ENCODE data around the gene CRACR2B. TPM values are rescaled to one million over a fixed set of nuclear protein-coding genes. Genes with fewer than 3 reads are reported as not detected.

CRACR2B gene
- total and polyA plus RNA-seq, 2 of the 13 experiments (the other 11 are each of a cell fraction or from before 2014, with no cell fraction given) = 14.9 to 21.0 TPM

DNA sequence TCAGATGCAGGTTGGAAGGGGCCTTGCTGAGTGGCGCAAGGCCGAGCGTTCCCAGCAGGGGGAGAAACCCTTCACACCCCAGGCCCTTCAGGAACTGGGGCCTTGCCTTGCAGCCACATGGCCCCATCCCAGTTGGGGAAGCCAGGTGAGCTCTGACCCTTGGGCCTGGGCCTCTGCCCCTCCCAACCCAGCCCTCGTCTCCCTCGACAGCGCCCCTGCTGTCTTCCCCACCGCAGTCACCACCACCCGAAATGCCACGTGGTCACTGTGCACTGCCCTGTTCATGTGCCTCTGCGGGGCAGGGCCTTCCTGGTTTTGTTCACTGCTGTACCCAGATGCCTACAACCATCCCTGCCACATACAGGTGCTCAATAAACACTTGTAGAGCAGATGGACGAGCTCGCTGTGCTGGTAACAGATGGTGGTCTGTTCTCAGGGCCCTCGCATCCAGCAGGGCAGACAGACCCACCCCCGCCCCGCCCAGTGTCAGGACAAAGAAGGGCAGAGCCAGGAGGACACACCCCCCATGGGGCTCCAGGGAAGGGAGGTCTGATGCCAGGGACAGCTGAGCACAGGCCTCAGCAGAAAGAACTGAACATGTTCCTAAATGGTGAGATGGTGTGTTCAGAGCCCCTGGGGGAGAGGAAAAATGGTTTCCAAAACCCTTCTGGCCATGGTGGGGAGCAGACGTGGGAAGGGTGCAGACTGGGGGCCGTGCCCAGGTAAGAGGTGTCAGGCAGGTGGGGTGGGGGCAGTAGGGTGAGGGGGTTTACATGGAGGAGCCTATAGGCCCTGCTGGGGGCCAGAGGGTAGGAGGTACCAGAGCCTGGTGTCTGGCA is 10.9 kb downstream of the CRACR2B start (continued):
- TF ChIP-seq ZNF230 (CRISPR knock-in tag; IDR thresholded peaks at IDR 0.05) (0 out of 2 replicates have a peak, but pooled peaks have one; percentile 31), MAZ (IDR thresholded peaks at IDR 0.05; ENCODE audit: borderline replicate concordance, low read depth, low read length) (no peak), MAZ (CRISPR knock-in tag; IDR thresholded peaks at IDR 0.05; ENCODE audit: low read depth) (peak; percentile 70; the same call in 1 of the 2 replicates), CENPT (CRISPR knock-in tag; IDR thresholded peaks at IDR 0.05; ENCODE audit: low read depth) (0 out of 2 replicates have a peak, but pooled peaks have one; percentile 34), MBD4 (IDR thresholded peaks at IDR 0.05; ENCODE audit: borderline replicate concordance, low read length) (no peak), ZNF513 (CRISPR knock-in tag; conservative IDR thresholded peaks at IDR 0.05) (no peak), HNRNPK (IDR thresholded peaks at IDR 0.05; ENCODE audit: low read depth, low read length, poor library complexity, severe bottlenecking) (no peak), RXRA (CRISPR knock-in tag; IDR thresholded peaks at IDR 0.05) (peak; percentile 82), ZNF839 (CRISPR knock-in tag; IDR thresholded peaks at IDR 0.05; ENCODE audit: borderline replicate concordance) (no peak), MYC (CRISPR knock-in tag; IDR thresholded peaks at IDR 0.05; ENCODE audit: borderline replicate concordance) (peak; percentile 100), KDM1A (CRISPR knock-in tag; IDR thresholded peaks at IDR 0.05) (no peak), ZFP62 (CRISPR knock-in tag; IDR thresholded peaks at IDR 0.05) (no peak), TAF1 (CRISPR knock-in tag; IDR thresholded peaks at IDR 0.05) (no peak), GLI4 (CRISPR knock-in tag; IDR thresholded peaks at IDR 0.05; ENCODE audit: borderline replicate concordance) (no peak), ZNF687 (CRISPR knock-in tag; IDR thresholded peaks at IDR 0.05) (peak; percentile 98), BRD4 (CRISPR knock-in tag; IDR thresholded peaks at IDR 0.05) (no peak), NAIF1 (CRISPR knock-in tag; IDR thresholded peaks at IDR 0.05; ENCODE audit: borderline replicate concordance) (no peak)
- TF ChIP-seq, protein P1, sequence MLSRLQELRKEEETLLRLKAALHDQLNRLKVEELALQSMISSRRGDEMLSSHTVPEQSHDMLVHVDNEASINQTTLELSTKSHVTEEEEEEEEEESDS (CRISPR knock-in tag; IDR thresholded peaks at IDR 0.05; ENCODE audit: borderline replicate concordance) = no peak
- TF ChIP-seq, protein P2, sequence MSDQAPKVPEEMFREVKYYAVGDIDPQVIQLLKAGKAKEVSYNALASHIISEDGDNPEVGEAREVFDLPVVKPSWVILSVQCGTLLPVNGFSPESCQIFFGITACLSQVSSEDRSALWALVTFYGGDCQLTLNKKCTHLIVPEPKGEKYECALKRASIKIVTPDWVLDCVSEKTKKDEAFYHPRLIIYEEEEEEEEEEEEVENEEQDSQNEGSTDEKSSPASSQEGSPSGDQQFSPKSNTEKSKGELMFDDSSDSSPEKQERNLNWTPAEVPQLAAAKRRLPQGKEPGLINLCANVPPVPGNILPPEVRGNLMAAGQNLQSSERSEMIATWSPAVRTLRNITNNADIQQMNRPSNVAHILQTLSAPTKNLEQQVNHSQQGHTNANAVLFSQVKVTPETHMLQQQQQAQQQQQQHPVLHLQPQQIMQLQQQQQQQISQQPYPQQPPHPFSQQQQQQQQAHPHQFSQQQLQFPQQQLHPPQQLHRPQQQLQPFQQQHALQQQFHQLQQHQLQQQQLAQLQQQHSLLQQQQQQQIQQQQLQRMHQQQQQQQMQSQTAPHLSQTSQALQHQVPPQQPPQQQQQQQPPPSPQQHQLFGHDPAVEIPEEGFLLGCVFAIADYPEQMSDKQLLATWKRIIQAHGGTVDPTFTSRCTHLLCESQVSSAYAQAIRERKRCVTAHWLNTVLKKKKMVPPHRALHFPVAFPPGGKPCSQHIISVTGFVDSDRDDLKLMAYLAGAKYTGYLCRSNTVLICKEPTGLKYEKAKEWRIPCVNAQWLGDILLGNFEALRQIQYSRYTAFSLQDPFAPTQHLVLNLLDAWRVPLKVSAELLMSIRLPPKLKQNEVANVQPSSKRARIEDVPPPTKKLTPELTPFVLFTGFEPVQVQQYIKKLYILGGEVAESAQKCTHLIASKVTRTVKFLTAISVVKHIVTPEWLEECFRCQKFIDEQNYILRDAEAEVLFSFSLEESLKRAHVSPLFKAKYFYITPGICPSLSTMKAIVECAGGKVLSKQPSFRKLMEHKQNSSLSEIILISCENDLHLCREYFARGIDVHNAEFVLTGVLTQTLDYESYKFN (CRISPR knock-in tag; conservative IDR thresholded peaks at IDR 0.05) = peak; percentile 48

Data from HepG2 (cell line).